Measurements from ENCODE around the gene CAMK1D. TPM values are rescaled to one million over a fixed set of nuclear protein-coding genes. Genes with fewer than 3 reads are reported as not detected.

CAMK1D gene
- polyA plus RNA-seq, 1 donor (not counting 4 experiments of a cell fraction or from before 2014, with no cell fraction given), result 0.76 TPM

- no peaks in the 10 kb centered on the region for H4K20me1 ChIP-seq (ENCODE audit: control insufficient read depth, extremely low read depth, insufficient read depth, low read length)
- no peak for TF ChIP-seq CTCF (optimal IDR thresholded peaks at IDR 0.05 in 1 of 3, IDR thresholded peaks at IDR 0.05 in 1 of 3, conservative IDR thresholded peaks at IDR 0.05 in 1 of 3; ENCODE audit: extremely low read depth in 1 of 3, insufficient read depth in 2 of 3, low read length in 3 of 3)
- no peak for TF ChIP-seq EZH2 (IDR thresholded peaks at IDR 0.05; ENCODE audit: low read length)
- H3K9me3 ChIP-seq (ENCODE audit: control insufficient read depth, low read depth, low read length), result no peaks in the 10 kb centered on the region
- H3K36me3 ChIP-seq (ENCODE audit: control insufficient read depth in 2 of 2, extremely low read depth in 1 of 2, insufficient read depth in 2 of 2, low read length in 2 of 2), result no peaks in the 10 kb centered on the region
- no peak overlapping the region for H3K4me3 ChIP-seq (ENCODE audit: control insufficient read depth in 2 of 3, extremely low read depth in 1 of 3, insufficient read depth in 2 of 3, low read depth in 1 of 3, low read length in 3 of 3)
- H2AFZ ChIP-seq (ENCODE audit: control insufficient read depth, low read length), result no peak overlapping the region
- H3K27ac ChIP-seq (ENCODE audit: control insufficient read depth, insufficient read depth, low read length), result no peak overlapping the region
- no peaks in the 10 kb centered on the region for H3K9me1 ChIP-seq (ENCODE audit: control insufficient read depth, extremely low read depth, insufficient read depth, low read length)
- H3K79me2 ChIP-seq (ENCODE audit: control insufficient read depth, insufficient read depth, low read length), result no peaks in the 10 kb centered on the region
- peaks cover 5% of the 10 kb centered on the region for H3K4me1 ChIP-seq (ENCODE audit: control insufficient read depth, extremely low read depth, insufficient read depth, low read length)
- H3K27me3 ChIP-seq (ENCODE audit: control insufficient read depth, extremely low read depth, insufficient read depth, low read length), result no peaks in the 10 kb centered on the region
- dilution Hi-C loops (cut with MboI; ENCODE audit: extremely low pct_ligation_motif_present, low sequenced_read_pairs), result no loop called here
- H3K9ac ChIP-seq (ENCODE audit: control insufficient read depth, extremely low read depth, insufficient read depth, low read length), result no peak overlapping the region
- no peak for FAIRE-seq
- no peak overlapping the region for H3K4me2 ChIP-seq (ENCODE audit: control insufficient read depth, extremely low read depth, insufficient read depth, low read depth, low read length)
- no peak for DNase-seq (ENCODE audit: low read depth, low spot score)
These were observed 379.1 kb downstream of the CAMK1D start for GRCh38 chr10:12728494-12728893.

GRCh38 chr10:12729885-12730284 is 380.5 kb downstream of the CAMK1D start:
- no peaks in the 10 kb centered on the region for H3K27me3 ChIP-seq (ENCODE audit: control insufficient read depth, extremely low read depth, insufficient read depth, low read length)
- dilution Hi-C loops (cut with MboI; ENCODE audit: extremely low pct_ligation_motif_present, low sequenced_read_pairs), result no loop called here
- H3K9me3 ChIP-seq (ENCODE audit: control insufficient read depth, low read depth, low read length), result no peaks in the 10 kb centered on the region
- no peak overlapping the region for H3K4me2 ChIP-seq (ENCODE audit: control insufficient read depth, extremely low read depth, insufficient read depth, low read depth, low read length)
- no peak overlapping the region for H2AFZ ChIP-seq (ENCODE audit: control insufficient read depth, low read length)
- FAIRE-seq (no peak), DNase-seq (ENCODE audit: low read depth, low spot score) (no peak)
- TF ChIP-seq CTCF (optimal IDR thresholded peaks at IDR 0.05 in 1 of 3, IDR thresholded peaks at IDR 0.05 in 1 of 3, conservative IDR thresholded peaks at IDR 0.05 in 1 of 3; ENCODE audit: extremely low read depth in 1 of 3, insufficient read depth in 2 of 3, low read length in 3 of 3), result peak; percentile 34 to 64 (median 54)
- no peak for TF ChIP-seq EZH2 (IDR thresholded peaks at IDR 0.05; ENCODE audit: low read length)
- no peaks in the 10 kb centered on the region for H3K79me2 ChIP-seq (ENCODE audit: control insufficient read depth, insufficient read depth, low read length)
- H3K9me1 ChIP-seq (ENCODE audit: control insufficient read depth, extremely low read depth, insufficient read depth, low read length), result no peaks in the 10 kb centered on the region
- H3K9ac ChIP-seq (ENCODE audit: control insufficient read depth, extremely low read depth, insufficient read depth, low read length), result no peak overlapping the region
- H3K27ac ChIP-seq (ENCODE audit: control insufficient read depth, insufficient read depth, low read length), result no peak overlapping the region
- peaks cover 5% of the 10 kb centered on the region for H3K4me1 ChIP-seq (ENCODE audit: control insufficient read depth, extremely low read depth, insufficient read depth, low read length)
- no peak overlapping the region for H3K4me3 ChIP-seq (ENCODE audit: control insufficient read depth in 2 of 3, extremely low read depth in 1 of 3, insufficient read depth in 2 of 3, low read depth in 1 of 3, low read length in 3 of 3)
- H4K20me1 ChIP-seq (ENCODE audit: control insufficient read depth, extremely low read depth, insufficient read depth, low read length), result no peaks in the 10 kb centered on the region
- H3K36me3 ChIP-seq (ENCODE audit: control insufficient read depth in 2 of 2, extremely low read depth in 1 of 2, insufficient read depth in 2 of 2, low read length in 2 of 2), result no peaks in the 10 kb centered on the region

Measured in keratinocyte (primary cell).